CD4-positive, CD25-positive, alpha-beta regulatory T cell (primary cell): ENCODE measurements around the gene AK2. TPM values are rescaled to one million over a fixed set of nuclear protein-coding genes. Genes with fewer than 3 reads are reported as not detected.

Experiments
- ATAC-seq, 2 donors: fragments of 150-1000 bp; cut with Tn5 transposase; one replicate each; pipeline ENCODE4 v1.10.0; 2021; ENCODE audit warnings: low read depth in 2 of 2, moderate number of reproducible peaks in 2 of 2, moderate library complexity in 1 of 2
- DNase-seq, 3 donors: peaks; one replicate each; pipeline versions ENCODE4 v3.0.0 to v3.0.0-alpha.2; 2012 to 2022; ENCODE audit warnings: mixed read lengths in 1 of 3
- H3K27ac ChIP-seq: one replicate; pipeline ENCODE4 v1.7.0; 2013; ENCODE audit warnings: mild to moderate bottlenecking, low read length; ENCODE audit not compliant: insufficient read depth, poor library complexity, severe bottlenecking
- H3K27me3 ChIP-seq: one replicate; pipeline ENCODE4 v1.7.0; 2013; ENCODE audit warnings: low read length; ENCODE audit not compliant: control insufficient read depth, insufficient read depth
- H3K36me3 ChIP-seq: one replicate; pipeline ENCODE4 v1.7.0; 2013; ENCODE audit warnings: mild to moderate bottlenecking, low read length, moderate library complexity; ENCODE audit not compliant: control insufficient read depth, insufficient read depth
- H3K4me1 ChIP-seq: 2 replicates; pipeline ENCODE4 v1.7.0; 2013; ENCODE audit warnings: mild to moderate bottlenecking, low read length; ENCODE audit not compliant: insufficient read depth, control insufficient read depth, poor library complexity, severe bottlenecking
- H3K4me3 ChIP-seq: one replicate; pipeline ENCODE4 v1.7.0; 2013; ENCODE audit warnings: low read depth, mild to moderate bottlenecking, low read length, moderate library complexity
- H3K9me3 ChIP-seq, 2 experiments: 1 replicate in 1 of 2; 2 replicates in 1 of 2; pipeline ENCODE4 v1.7.0; 2013; ENCODE audit warnings: low read length in 2 of 2, mild to moderate bottlenecking in 1 of 2, moderate library complexity in 1 of 2; ENCODE audit not compliant: control insufficient read depth in 2 of 2
- H3K27ac Mint-ChIP-seq, 3 donors: one replicate each; pipeline ENCODE4 v1.8.0; 2020 to 2022; ENCODE audit warnings: mild to moderate bottlenecking in 3 of 3, mixed read lengths in 3 of 3, moderate library complexity in 2 of 3
- H3K27me3 Mint-ChIP-seq: one replicate; pipeline ENCODE4 v1.8.0; 2022; ENCODE audit warnings: mild to moderate bottlenecking, mixed read lengths
- H3K36me3 Mint-ChIP-seq: one replicate; pipeline ENCODE4 v1.8.0; 2020; ENCODE audit warnings: mixed read lengths
- H3K4me1 Mint-ChIP-seq, 4 donors: one replicate each; pipeline ENCODE4 v1.8.0; 2020 to 2022; ENCODE audit warnings: mixed read lengths in 4 of 4, mild to moderate bottlenecking in 1 of 4
- H3K4me3 Mint-ChIP-seq, 4 donors: one replicate each; pipeline ENCODE4 v1.8.0; 2020 to 2022; ENCODE audit warnings: mild to moderate bottlenecking in 4 of 4, mixed read lengths in 4 of 4, moderate library complexity in 3 of 4
- H3K9me3 Mint-ChIP-seq, 7 donors: one replicate each; pipeline ENCODE4 v1.8.0; 2020 to 2022; ENCODE audit warnings: mixed read lengths in 7 of 7, mild to moderate bottlenecking in 3 of 7, moderate library complexity in 2 of 7
- polyA plus RNA-seq, 4 donors: library from polyadenylated mRNA; unstranded; fragments of 300-500 nt; fragmentation: Illumina TruSeq; gene quantifications; one replicate each; pipeline ENCODE4 v1.2.3, GENCODE V29; 2021
- total RNA-seq: library from RNA; stranded (reverse); gene quantifications from one replicate; pipeline ENCODE4 v1.2.3, GENCODE V29; 2022

AK2 gene
- total RNA-seq (55.3 TPM), polyA plus RNA-seq (100 to 1,000 TPM; 111 to 122 (median 115) TPM)

DNA sequence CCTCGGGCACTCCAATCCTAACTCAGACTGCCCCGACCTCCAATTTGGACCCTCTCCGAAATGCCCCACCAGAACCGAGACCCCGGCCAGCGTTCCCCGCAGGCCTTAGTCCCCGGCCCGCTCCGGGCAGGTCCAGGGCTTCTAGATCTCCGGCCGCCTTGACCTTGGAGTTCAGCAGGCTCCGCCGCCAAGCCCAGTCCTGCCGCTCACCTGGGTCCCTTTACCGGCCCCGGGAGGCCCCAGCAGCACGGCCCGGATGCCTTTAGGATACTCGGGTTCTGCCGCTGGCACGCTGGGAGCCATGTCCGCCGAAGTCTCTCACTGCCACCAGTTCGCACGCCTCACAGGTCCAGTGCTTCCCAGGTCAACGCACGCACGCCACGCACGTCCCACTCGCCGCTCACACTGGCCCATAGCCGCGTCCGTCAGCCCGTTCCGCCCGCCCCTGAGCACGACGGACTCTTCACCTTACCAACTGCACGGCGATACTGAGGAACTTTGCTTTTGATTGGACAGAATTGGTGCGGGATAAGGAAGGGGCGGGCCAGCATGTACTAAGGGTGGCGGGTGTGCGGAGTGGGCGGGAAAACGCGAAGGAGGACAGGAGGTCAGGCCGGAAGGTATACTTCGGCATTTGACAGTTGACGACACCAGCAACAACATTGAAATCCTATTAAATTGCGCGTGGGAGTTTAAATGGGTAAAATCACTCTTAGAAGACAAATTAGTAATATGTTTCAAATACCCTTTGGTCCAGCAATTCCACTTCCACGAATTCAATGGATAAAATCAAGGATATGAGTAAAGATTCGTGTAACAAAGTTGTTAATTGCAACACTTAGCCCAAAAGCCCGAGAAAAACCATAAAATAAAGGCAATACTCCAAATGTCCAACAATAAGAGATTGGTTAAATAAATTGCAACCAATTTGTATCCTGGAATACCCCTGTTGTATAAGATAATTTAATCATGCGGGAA, at the start of gene AK2:
AK2 (minus strand) TSS at position 358 of the 978 bp plus-strand sequence; CDS start at position 303, 55 bp downstream.
- peak within 1 kb of the TSS; percentile 57 for H3K27ac ChIP-seq
- peak within 1 kb of the TSS; percentile 92 for H3K4me3 ChIP-seq
- no peaks in the 10 kb centered on the region for H3K9me3 ChIP-seq
- H3K27me3 ChIP-seq: no peaks in the 10 kb centered on the region
- Mint-ChIP-seq H3K9me3 (no peaks in the 10 kb centered on the region), H3K4me1 (peaks cover 12 to 50% (median 37%) of the 10 kb centered on the region in 4 donors), H3K27ac (peak within 1 kb of the TSS; percentile 88 to 90 (median 89)), H3K4me3 (peak within 1 kb of the TSS; percentile 89 to 99 (median 96)), H3K27me3 (peaks cover 15% of the 10 kb centered on the region), H3K36me3 (peaks cover 8% of the 10 kb centered on the region)
- DNase-seq (peak; percentile 82 to 98 (median 88)), ATAC-seq (peak; percentile 100)
- no peaks in the 10 kb centered on the region for H3K36me3 ChIP-seq
- H3K4me1 ChIP-seq: peaks cover 27% of the 10 kb centered on the region

DNA sequence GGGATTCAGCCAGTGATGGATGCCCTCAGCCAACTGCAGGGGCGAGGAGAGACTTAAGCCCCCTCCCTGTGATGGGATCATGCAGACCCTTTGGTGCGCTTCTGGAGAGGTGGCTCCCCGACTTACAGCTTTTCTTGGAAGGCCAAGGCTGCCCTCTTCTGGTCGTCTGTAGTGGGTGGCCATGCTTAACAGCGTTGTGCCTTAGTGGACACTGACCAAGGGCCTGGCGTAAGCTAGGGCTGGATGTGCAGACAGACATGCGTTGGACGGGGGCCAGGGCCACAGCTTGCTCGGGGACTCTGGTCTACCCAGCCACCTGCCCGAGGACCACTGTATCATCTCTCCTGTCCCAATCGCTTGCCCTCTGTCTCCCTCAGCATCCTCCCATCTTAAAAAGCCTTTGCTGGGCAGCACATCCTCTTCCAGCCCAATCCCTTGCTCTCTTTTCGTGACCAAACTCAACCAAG, 49.7 kb upstream of the AK2 start:
- H3K27me3 Mint-ChIP-seq: peaks cover 19% of the 10 kb centered on the region
- peaks cover 2% of the 10 kb centered on the region for H3K27me3 ChIP-seq
- peaks cover 8% of the 10 kb centered on the region for H3K4me1 ChIP-seq
- peaks cover 0 to 3% (median 0%) of the 10 kb centered on the region in 7 donors for H3K9me3 Mint-ChIP-seq
- H3K27ac ChIP-seq: no peak overlapping the region
- no peak overlapping the region for H3K27ac Mint-ChIP-seq
- peak; percentile 43 to 50 for ATAC-seq
- no peaks in the 10 kb centered on the region for H3K36me3 ChIP-seq
- no peaks in the 10 kb centered on the region for H3K9me3 ChIP-seq
- peak; percentile 8 to 54 (median 19) for DNase-seq
- H3K4me3 ChIP-seq: no peak overlapping the region
- peak overlapping the region in 1 of 4 donors; percentile 39 for H3K4me3 Mint-ChIP-seq
- H3K4me1 Mint-ChIP-seq: peaks cover 4 to 24% (median 14%) of the 10 kb centered on the region in 4 donors
- no peaks in the 10 kb centered on the region for H3K36me3 Mint-ChIP-seq

DNA sequence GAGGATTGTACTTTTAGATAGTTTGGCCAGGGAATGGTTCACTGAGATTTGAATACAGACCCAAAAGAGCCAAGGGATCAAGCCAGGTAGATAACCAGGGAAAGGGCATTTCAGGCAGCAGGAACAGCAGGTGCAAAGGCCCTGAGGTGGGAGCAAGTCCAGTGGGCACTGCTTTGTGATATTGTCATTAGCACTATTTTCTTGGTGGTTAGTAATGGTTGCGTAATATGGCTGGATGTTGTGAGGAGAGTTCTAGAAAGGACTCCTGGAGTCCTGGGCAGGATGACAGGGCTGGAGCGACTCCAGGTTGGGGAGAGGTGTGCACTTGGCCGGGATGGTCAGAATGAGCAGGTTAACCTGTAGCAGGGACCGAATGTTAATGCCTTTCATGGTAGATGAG, 48.6 kb upstream of the AK2 start:
- peaks cover 0 to 3% (median 0%) of the 10 kb centered on the region in 7 donors for H3K9me3 Mint-ChIP-seq
- DNase-seq (no peak), ATAC-seq (no peak)
- no peaks in the 10 kb centered on the region for H3K36me3 ChIP-seq
- no peak overlapping the region for H3K27ac Mint-ChIP-seq
- H3K36me3 Mint-ChIP-seq: no peaks in the 10 kb centered on the region
- H3K4me1 Mint-ChIP-seq: peaks cover 4 to 32% (median 21%) of the 10 kb centered on the region in 4 donors
- H3K27ac ChIP-seq: no peak overlapping the region
- peaks cover 19% of the 10 kb centered on the region for H3K4me1 ChIP-seq
- no peak overlapping the region for H3K4me3 Mint-ChIP-seq
- peaks cover 2% of the 10 kb centered on the region for H3K27me3 ChIP-seq
- H3K4me3 ChIP-seq: no peak overlapping the region
- peaks cover 28% of the 10 kb centered on the region for H3K27me3 Mint-ChIP-seq
- no peaks in the 10 kb centered on the region for H3K9me3 ChIP-seq

DNA sequence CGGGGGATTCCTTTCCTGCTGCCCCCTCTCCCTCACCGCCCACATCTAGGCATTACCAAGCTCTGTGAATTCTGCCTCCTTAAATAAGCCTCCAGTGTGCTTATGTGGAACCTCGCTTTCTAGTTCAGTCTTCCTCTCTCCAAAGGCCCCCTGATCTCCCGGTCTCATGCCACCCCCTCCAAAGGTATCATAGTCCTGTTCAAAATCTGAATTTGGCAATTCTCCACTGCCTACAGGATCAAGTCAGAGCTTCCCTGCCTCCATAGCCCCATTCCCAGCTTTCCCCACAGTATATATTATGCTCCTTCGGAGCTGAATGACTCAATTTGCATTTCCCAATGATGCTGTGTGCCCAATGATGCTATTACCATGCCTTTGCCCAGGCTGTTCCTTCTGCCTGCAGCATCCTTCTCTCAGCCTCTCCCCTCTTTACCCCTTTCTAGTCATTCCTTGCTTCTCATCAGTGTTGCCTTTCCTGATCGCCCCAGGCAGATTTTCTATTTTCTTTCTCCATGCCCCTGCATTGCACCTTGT, 46.0 kb upstream of the AK2 start:
- peaks cover 0 to 3% (median 0%) of the 10 kb centered on the region in 7 donors for H3K9me3 Mint-ChIP-seq
- H3K27ac Mint-ChIP-seq: peak overlapping the region in 1 of 3 donors; percentile 1
- DNase-seq: no peak
- Histone ChIP-seq H3K27ac (no peak overlapping the region), H3K27me3 (peaks cover 2% of the 10 kb centered on the region), H3K4me3 (no peak overlapping the region), H3K36me3 (no peaks in the 10 kb centered on the region), H3K4me1 (peaks cover 23% of the 10 kb centered on the region), H3K9me3 (no peaks in the 10 kb centered on the region)
- H3K36me3 Mint-ChIP-seq: no peaks in the 10 kb centered on the region
- H3K27me3 Mint-ChIP-seq: peaks cover 42% of the 10 kb centered on the region
- ATAC-seq: no peak
- H3K4me3 Mint-ChIP-seq: peak overlapping the region; percentile 4 to 84 (median 46)
- H3K4me1 Mint-ChIP-seq: peaks cover 4 to 24% (median 19%) of the 10 kb centered on the region in 4 donors

DNA sequence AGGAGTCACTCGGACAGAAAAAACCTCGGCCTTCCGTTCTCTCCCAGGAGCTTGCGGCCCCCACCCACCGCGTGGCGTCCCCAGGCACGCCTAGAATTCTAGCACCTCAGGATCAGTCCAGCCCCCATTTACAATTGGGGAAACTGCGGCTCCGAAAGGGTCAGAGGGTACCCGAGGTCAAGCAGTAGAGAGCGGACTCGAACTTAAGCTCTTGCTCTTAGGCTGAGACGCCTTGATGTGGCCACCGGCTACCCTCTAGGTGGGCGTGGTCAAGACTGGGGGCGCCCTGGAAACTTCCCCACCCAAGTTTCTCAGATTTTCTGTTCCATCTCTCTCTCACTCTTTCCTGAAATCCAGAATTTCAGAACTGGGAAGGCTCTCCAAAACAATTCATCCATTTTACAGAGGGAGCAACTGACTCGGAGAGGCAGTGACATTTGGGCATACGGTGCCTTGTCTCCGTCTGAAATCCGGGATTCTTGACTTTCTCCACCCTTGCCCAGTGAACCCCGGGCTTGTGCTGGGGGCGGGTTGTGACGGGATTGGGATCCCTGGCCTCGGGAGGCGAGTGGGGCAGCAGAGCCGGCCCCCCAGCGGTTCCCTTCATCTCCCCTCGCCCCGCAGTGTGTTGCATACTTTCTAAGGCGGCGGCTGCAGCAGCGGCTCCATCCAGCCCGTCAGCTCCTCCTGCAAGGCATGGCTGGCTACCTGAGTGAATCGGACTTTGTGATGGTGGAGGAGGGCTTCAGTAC, 45.0 kb upstream of the AK2 start:
- no peaks in the 10 kb centered on the region for H3K36me3 Mint-ChIP-seq
- H3K4me1 Mint-ChIP-seq: peaks cover 2 to 24% (median 19%) of the 10 kb centered on the region in 4 donors
- Histone ChIP-seq H3K27me3 (peaks cover 2% of the 10 kb centered on the region), H3K27ac (no peak overlapping the region), H3K4me3 (peak overlapping the region; percentile 40), H3K36me3 (no peaks in the 10 kb centered on the region), H3K9me3 (no peaks in the 10 kb centered on the region), H3K4me1 (peaks cover 23% of the 10 kb centered on the region)
- H3K27me3 Mint-ChIP-seq: peaks cover 42% of the 10 kb centered on the region
- DNase-seq: peak in 1 of 3 donors; percentile 6
- H3K4me3 Mint-ChIP-seq: peak overlapping the region; percentile 83 to 88 (median 84)
- peaks cover 0 to 3% (median 0%) of the 10 kb centered on the region in 7 donors for H3K9me3 Mint-ChIP-seq
- ATAC-seq: no peak
- peak overlapping the region in 2 of 3 donors; percentile 17 to 40 for H3K27ac Mint-ChIP-seq

DNA sequence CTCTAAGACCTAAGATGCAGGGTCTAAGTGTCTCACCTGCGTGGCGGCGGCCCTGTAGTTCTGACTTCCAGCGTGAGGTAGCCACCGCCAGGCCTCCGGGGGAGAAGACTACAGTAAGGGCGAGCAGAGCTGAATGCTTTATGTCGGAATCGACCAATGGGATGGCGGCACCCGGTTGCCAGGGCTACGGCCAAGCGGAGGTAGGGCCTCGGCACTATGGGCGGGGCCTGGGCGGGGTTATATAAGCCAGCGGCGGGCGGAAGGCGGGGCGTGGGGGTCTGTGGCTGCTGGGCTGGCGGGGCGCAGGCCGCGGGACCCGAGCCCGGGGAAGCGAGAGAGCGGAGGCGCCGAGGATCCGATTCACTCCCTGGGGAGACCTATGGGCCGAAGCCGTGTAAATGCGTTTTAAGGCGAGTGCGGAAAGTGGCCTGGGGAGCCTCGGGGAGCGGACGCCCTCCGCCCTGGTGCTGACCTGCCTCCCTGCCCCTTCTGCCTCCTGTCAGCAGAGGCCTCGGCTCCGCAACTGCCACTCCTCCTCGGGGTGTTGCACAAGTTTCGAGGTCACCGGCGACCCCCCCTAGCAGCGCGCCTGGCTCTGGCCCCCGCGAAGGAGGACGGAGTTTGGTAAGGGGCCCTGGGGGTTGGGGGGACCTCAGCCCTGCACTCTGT, 44.3 kb upstream of the AK2 start, which contains the start of gene AZIN2:
AZIN2 (plus strand) TSS at position 269 of the 669 bp plus-strand sequence. CDS start 1,097 bp downstream, outside the sequence.
- Mint-ChIP-seq H3K4me1 (peaks cover 0 to 24% (median 19%) of the 10 kb centered on the region in 4 donors), H3K27me3 (peaks cover 42% of the 10 kb centered on the region), H3K4me3 (peak within 1 kb of the TSS; percentile 83 to 88 (median 86)), H3K36me3 (no peaks in the 10 kb centered on the region), H3K9me3 (peaks cover 0 to 3% (median 0%) of the 10 kb centered on the region in 7 donors), H3K27ac (peak within 1 kb of the TSS in 2 of 3 donors; percentile 40 to 88)
- peaks cover 23% of the 10 kb centered on the region for H3K4me1 ChIP-seq
- H3K9me3 ChIP-seq: no peaks in the 10 kb centered on the region
- H3K4me3 ChIP-seq: peak within 1 kb of the TSS; percentile 73
- H3K27ac ChIP-seq: no peak within 1 kb of the TSS
- DNase-seq (peak; percentile 94 to 95 (median 95)), ATAC-seq (peak; percentile 99)
- peaks cover 2% of the 10 kb centered on the region for H3K27me3 ChIP-seq
- no peaks in the 10 kb centered on the region for H3K36me3 ChIP-seq
